ENCODE data around the gene MBP.
"Not testable (repeated sequence)": the region's sequence is repeated elsewhere in the genome, so short reads cannot be mapped to it uniquely, and the experiment has no call there.

MBP gene

GRCh38 chr18:76982038-76982437, 150.5 kb downstream of the MBP start:
- DNase-seq = no peak

GRCh38 chr18:76981396-76981968, 151.1 kb downstream of the MBP start:
- no peak for DNase-seq

- no peak for DNase-seq
Measured at GRCh38 chr18:76980663-76981395, 151.8 kb downstream of the MBP start.

GRCh38 chr18:76979906-76980305, 152.7 kb downstream of the MBP start:
- DNase-seq = no peak

GRCh38 chr18:76979111-76979751, 153.4 kb downstream of the MBP start:
- DNase-seq = no peak

- DNase-seq = no peak
Measured at GRCh38 chr18:76978616-76979015, 154.0 kb downstream of the MBP start.

- no peak for DNase-seq
Measured at GRCh38 chr18:76977684-76978232, 154.8 kb downstream of the MBP start.

- no peak for DNase-seq
Measured at GRCh38 chr18:76977108-76977621, 155.4 kb downstream of the MBP start.

GRCh38 chr18:76975577-76976110, 156.9 kb downstream of the MBP start:
- no peak for DNase-seq

GRCh38 chr18:76974386-76974785, 158.2 kb downstream of the MBP start:
- DNase-seq = no peak

- no peak for DNase-seq
Measured at GRCh38 chr18:76973520-76974266, 158.9 kb downstream of the MBP start.

GRCh38 chr18:76972846-76973519, 159.6 kb downstream of the MBP start:
- DNase-seq = no peak

- no peak for DNase-seq
Measured at GRCh38 chr18:76972241-76972640, 160.3 kb downstream of the MBP start.

GRCh38 chr18:76970770-76971559, 161.6 kb downstream of the MBP start:
- no peak for DNase-seq

- no peak for DNase-seq
Measured at GRCh38 chr18:76967721-76968472, 164.7 kb downstream of the MBP start.

- DNase-seq = not testable (repeated sequence)
Measured at GRCh38 chr18:76967299-76967698, 165.3 kb downstream of the MBP start.

GRCh38 chr18:76965555-76966151, 166.9 kb downstream of the MBP start:
- DNase-seq = not testable (repeated sequence)

GRCh38 chr18:76963936-76964335, 168.6 kb downstream of the MBP start:
- DNase-seq = peak; percentile 13

GRCh38 chr18:76962851-76963250, 169.7 kb downstream of the MBP start:
- DNase-seq = no peak

- DNase-seq = no peak
Measured at GRCh38 chr18:76960528-76961035, 172.0 kb downstream of the MBP start.
